GM15510 (cell line): ENCODE results near the gene ZDHHC23.

ENCODE experiments used
- POLR2A ChIP-seq: IDR thresholded peaks from 3 replicates; pipeline ENCODE4 v1.6.1; 2011; ENCODE audit warnings: borderline replicate concordance; ENCODE audit not compliant: insufficient read length; ENCODE audit errors: extremely low read depth

ZDHHC23 gene, protein sequence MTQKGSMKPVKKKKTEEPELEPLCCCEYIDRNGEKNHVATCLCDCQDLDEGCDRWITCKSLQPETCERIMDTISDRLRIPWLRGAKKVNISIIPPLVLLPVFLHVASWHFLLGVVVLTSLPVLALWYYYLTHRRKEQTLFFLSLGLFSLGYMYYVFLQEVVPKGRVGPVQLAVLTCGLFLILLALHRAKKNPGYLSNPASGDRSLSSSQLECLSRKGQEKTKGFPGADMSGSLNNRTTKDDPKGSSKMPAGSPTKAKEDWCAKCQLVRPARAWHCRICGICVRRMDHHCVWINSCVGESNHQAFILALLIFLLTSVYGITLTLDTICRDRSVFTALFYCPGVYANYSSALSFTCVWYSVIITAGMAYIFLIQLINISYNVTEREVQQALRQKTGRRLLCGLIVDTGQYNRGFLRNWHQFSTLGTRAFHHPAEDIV

DNA sequence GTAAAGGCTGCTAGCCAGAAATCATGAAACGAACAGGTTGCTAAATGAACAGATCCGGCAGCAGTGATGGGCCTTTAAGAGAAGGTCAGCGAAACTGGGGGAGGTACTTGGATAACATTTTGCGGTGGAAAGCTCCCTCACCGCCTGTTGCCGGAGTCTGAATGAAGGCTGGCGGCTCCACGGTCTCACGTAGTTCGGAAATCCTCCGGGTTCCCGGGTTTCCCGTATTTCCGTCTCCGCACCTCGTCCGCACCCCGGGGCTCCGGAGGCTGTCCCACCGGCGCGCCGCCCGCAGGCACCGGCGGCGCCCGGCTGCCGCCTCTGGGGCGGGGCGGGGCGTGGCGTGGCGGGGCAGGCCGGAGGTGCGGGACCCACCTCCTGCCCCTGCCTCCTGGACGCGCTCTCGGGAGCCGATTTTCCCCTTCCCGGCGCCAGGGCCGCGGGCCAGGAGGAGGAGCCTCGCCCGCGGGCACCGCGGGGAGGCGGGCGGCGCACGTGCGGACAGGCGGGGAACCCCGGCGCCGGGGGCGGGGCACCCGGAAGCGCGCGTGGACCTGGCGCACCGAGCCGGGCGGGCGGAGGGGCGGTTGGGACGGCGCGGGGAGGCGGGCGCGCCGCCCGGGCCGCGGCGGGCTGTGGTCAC is at the start of gene ZDHHC23:
TSS of gene ZDHHC23 (plus strand) at position 642 of the 643 bp plus-strand sequence. CDS start 790 bp downstream, outside the sequence.
- TF ChIP-seq POLR2A = peak; percentile 17

DNA sequence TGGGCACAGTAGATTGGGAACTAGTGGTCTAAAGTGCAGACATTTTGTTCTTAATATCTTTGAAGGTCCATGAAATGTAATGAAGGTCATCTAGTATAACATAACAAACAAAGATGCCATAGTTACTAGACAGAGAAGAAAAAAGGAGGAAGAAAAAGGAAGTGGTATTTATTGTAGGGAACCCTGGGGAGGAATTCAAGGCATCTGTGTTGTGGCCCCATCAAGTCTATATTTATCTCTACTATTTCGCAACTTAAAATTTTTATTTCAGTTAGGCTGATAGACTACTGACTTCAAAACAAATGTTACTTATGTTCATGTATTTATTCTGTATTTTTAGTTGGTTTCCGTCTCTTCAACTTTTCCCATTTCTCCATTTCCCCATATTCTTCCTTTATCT is 48.9 kb upstream of the ZDHHC23 start:
- TF ChIP-seq POLR2A = no peak

DNA sequence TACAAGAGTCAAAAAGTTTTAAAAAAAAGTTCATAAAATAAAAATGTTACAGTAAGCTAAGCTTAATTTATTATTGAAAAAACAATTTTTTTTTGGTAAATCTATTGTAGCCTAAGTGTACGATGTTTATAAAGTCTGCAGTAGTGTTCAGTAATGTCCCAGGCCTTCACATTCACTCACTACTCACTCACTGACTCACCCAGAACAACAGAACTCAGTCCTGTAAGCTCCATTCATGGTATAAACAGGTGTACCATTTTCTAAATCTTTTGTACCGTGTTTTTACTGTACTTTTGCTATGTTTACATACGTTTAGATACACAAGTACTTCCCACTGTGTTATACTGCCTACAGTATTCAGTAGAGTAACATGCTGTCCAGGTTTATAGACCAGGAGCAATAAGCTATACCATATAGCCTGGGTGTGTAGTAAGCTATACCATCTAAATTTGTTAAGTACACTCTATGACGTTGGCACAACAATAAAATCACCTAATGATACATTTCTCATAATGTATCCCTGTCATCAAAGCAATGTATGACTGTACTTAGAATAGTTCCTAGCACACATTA is 41.2 kb upstream of the ZDHHC23 start:
- TF ChIP-seq POLR2A = no peak

DNA sequence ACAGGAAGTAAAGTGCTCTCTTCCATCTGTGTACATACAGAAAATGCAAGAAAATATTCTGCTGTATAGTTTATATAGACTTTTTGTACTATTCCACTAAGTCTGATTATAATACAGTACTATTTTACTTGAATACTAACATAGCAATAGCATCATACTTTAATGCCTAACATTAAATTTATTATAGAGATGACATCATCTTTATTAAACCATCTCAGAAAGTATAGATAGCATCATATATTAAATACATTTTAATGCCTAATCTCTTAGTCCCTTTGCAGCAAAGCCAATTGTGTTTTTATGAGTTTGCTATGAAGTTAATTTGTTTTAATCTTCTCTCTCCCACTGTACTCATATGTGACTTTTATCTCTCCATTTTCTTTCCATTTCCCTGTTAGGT is 39.7 kb upstream of the ZDHHC23 start:
- no peak for TF ChIP-seq POLR2A

DNA sequence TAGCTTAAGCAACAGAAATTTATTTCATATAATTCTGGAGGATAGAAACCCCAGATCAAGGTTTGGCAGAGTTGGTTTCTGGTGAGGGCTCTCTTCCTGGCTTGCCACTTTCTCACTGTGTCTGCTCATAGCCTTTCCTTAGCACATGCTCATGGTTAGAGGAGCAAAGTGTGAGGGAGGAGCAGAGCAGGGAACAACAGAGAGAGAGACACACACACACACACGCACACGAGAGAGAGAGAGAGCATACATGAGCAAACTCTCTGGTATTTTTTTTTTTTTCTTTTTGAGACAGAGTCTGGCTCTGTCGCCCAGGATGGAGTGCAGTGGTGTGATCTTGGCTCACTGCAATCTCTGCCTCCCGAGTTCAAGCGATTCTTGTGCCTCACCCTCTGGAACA is 36.8 kb upstream of the ZDHHC23 start:
- TF ChIP-seq POLR2A = no peak

DNA sequence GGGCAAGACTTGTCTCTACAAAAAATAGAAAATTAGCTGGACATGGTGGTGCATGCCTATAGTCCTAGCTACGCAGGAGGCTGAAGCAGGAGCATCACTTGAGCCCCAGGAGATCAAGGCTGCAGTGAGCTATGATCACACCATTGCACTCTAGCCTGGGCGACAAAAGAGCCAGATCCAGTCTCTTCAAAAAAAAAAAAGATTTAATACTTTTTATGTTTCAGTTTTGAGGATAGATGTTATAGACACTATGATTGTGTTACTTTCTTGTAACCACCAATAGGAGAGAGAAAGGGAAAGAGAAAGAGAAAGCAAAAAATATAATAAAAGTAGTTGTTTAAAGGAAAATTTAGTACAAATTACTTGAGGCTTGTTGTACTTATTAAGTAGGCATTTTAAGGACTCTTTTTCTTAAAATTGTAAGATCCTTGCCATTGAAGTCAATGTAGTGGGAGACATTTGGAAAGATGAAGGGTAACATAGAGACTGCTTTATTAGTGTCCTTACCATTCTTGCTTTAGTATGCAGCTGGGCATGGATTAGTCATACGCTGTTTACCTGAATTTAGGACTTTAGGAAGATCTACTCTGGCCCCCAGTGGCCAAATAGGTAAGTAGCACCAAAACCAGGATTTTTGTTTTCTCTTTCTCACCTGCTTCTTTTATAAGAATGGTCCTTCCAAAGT is 35.1 kb upstream of the ZDHHC23 start:
- no peak for TF ChIP-seq POLR2A

DNA sequence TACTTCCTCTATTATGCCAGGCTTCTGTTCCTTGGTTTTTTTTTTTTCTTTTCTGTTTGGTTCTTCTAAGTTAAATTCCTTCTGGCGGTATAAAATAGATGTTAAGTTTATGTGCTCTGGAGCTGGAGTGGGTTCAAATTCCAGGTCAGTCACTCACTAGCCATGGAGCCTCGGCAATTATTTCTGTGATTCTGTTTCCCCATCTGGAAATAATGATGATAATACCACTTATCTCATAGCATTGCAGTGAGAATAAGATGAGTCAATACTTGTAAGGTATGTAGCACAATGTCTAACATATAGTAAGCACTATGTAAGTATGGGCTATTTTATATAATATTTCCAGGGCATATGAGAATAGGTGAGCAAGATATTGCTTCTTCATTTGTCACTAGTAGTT is 33.2 kb upstream of the ZDHHC23 start:
- TF ChIP-seq POLR2A = no peak

DNA sequence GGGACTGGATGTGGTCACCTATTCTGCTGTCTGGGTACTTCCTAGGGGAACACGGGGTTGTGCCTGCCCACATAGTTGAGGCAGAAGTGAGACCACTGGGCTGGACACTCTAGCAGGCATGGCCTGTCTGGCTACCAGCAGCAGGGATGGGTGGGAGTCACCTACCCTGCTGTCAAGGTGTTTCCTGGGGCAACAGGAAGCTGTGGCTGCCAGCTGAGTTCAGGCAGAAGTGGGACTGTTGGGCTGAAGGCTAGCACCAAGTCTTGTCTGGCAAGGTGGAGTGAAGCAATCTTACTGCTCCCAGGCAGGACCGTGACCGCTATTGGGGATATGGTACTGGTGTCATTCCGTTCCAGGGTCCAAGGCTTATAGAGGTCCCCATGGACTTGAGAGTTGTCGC is 20.3 kb upstream of the ZDHHC23 start:
- TF ChIP-seq POLR2A = no peak

DNA sequence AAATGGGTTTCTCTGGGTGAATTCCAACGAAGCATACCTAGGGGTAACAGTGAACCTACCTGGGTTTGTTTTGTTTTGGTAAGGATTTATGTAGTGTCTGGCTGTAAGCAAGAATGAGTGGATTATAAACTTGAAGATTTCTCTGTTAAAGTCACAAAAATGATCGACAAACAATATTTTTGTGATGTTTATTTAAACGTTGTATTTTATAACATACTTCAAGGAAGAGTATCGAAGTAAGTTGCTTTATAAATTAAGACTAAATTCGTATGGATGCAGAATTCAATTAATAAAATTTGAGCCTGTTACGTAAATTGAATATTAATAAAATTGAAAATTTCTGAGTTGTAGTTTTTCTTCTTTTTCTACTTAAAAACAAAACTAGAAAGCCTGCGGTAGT is 982 bp upstream of the ZDHHC23 start:
- no peak for TF ChIP-seq POLR2A

DNA sequence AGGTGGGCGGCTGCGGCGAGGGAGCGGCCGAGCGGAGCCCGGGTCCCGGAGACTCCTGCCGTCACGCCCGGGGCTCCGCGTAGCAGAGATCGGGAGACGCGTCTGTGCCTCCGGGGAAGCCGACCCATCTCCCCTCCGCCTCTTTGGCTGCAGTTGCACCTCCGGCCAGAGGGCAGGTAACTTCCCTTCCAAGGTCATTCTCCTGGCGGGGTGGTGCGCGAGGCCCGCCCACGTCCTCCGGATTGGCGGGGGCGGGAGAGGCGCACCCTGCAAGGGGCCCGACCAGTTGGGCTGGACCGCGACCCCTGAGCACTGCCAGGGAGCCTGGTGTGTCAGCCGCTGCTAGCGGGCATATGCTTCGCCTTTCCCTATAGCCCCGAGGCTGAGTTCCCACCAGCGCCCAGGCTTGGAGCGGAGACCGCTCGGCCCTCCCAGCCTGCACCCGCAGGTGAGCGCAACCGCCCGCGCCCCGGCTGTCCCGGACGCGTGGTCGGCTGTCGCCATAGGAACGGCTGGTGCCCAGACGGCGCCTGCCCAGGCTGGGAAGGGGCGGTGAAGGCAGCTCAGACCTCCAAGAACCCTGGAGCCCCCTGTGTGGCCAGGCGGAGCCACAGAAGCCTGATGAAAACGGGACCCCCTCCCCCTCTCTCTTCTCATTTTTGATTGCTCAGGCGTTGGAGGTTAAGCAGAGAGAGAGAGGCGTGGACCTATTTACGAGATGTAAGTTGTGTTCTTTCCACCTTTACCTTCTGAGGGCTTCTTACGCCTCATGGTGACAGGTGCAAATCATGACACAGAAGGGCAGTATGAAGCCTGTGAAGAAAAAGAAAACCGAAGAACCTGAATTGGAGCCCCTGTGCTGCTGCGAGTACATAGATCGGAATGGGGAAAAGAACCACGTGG is 453 bp downstream of the ZDHHC23 start:
- TF ChIP-seq POLR2A = peak; percentile 12

DNA sequence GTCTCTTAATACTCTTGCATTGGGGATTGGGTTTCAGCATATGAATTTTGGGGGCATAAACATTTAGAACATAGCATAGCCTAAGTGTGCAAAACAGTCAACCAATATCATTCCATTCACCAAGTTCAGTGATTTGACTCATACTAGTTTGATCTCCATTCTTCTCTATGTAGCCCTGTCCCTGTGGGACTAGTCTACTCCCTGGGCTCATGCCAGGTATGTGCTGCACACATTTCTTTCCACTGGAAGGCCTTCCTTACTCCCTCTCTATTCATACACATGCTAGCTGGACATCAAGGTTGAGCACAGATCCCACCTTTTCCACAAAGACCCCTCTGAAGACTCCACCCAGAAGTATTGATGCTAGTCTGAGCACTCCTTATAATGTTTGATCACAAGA is 5.1 kb downstream of the ZDHHC23 start:
- TF ChIP-seq POLR2A = no peak

DNA sequence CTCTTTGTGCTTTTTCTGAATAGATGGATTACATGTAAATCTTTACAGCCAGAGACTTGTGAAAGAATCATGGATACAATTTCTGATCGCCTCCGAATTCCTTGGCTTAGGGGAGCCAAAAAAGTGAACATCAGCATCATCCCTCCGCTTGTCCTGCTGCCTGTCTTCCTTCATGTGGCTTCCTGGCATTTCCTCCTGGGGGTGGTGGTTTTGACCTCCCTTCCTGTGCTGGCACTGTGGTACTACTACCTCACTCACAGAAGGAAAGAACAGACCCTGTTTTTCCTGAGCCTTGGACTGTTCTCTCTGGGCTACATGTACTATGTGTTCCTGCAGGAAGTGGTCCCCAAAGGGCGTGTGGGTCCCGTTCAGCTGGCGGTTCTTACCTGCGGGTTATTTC is 5.9 kb downstream of the ZDHHC23 start:
- TF ChIP-seq POLR2A = no peak

DNA sequence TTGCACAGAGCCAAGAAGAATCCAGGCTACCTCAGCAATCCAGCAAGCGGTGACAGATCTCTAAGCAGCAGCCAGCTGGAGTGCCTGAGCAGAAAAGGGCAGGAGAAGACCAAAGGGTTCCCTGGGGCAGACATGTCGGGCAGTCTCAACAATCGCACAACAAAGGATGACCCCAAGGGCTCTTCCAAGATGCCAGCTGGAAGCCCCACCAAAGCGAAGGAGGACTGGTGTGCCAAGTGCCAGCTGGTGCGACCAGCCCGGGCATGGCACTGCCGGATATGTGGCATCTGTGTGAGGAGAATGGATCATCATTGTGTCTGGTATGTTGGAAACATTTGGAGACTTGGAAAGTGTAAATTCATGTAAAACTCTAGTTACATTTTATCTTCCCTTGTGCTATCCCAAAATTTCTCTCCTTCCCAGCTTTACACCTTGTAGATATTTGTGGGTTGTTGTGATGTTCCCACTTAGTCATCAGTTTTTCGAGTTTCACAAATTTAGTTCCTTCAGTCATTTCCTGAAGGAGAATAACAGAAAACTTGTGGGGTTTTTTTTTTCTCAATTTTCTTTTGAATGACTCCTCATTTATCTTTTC is 6.4 kb downstream of the ZDHHC23 start:
- no peak for TF ChIP-seq POLR2A

DNA sequence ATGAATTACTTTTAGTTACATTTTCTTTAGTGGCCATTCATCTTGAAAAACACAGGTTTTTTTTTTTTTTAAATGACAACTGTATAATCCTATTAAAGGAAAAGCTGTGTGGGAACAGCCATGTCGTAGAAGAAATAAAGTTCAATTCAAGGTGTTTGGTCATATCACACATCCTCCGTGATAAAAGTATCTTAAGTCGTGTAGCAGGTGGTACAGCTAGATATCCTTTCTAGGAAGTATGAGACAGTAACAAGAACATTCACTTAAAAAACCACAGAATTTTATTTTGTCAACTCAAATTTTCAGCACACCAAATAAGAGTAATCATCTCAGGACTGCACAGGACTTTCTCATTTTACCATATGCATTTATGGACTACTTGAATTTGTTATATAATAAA is 16.1 kb downstream of the ZDHHC23 start:
- TF ChIP-seq POLR2A = no peak
